Measurements from ENCODE around the gene CCNA2.

The CCNA2 gene

DNA sequence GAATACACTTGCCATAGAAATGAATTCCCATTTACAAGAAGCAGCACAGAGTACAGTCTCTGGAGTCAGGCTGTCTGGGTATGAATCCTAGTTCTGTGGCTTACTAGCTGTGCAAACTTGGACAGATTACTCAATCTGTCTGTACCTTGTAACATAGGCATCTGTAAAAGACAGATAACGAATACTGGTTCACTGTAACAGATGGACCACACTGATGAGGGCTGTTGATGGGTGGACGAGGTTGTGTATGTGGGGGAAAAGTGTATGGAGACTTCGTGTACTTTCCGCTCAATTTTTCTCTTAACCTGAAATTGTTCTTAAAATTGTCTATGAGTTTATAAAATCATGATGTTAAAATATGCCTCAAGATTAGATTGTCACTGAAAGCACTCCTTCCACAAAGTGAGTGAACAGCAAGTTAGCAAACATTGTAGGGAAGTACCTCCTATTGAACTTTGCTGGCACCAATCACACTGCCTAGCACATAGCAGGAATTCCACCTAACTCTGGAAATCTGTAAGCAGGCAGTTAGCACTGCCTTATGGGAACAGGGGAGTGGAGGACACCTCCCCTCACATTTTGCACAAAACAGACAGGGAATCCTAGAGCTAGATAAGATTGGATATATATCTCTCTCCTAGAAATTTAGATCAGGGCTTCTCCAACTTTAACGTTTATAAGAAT lies 29.0 kb downstream of the CCNA2 start:
- H3K27me3 ChIP-seq (ENCODE audit: control insufficient read depth, insufficient read depth, low read length), result no peaks in the 10 kb centered on the region

GRCh38 chr4:121792966-121793365 lies 30.7 kb downstream of the CCNA2 start:
- no peak overlapping the region for H3K27ac ChIP-seq
- H3K9me3 ChIP-seq (ENCODE audit: control insufficient read depth, low read length), result no peaks in the 10 kb centered on the region
- H3K4me1 ChIP-seq, result no peaks in the 10 kb centered on the region
- no peaks in the 10 kb centered on the region for H3K79me2 ChIP-seq
- no peak overlapping the region for H3K9ac ChIP-seq
- H3K27me3 ChIP-seq (ENCODE audit: control insufficient read depth, insufficient read depth, low read length), result no peaks in the 10 kb centered on the region
- H2AFZ ChIP-seq, result no peak overlapping the region
- no peak for TF ChIP-seq CTCF (IDR thresholded peaks at IDR 0.05)
- H3K36me3 ChIP-seq (ENCODE audit: control insufficient read depth, insufficient read depth, low read length), result no peaks in the 10 kb centered on the region
- no peak overlapping the region for H3K4me2 ChIP-seq (ENCODE audit: low read length)
- no peak overlapping the region for H3K4me3 ChIP-seq (ENCODE audit: low read depth, low read length)

More for the DNA sequence above, 29.0 kb downstream of the CCNA2 start:
- Histone ChIP-seq H3K4me3 (ENCODE audit: low read depth, low read length) (no peak overlapping the region), H3K27ac (no peak overlapping the region), H3K9me3 (ENCODE audit: control insufficient read depth, low read length) (no peaks in the 10 kb centered on the region), H2AFZ (no peak overlapping the region), H3K4me2 (ENCODE audit: low read length) (no peak overlapping the region), H3K79me2 (no peaks in the 10 kb centered on the region), H3K4me1 (no peaks in the 10 kb centered on the region), H3K36me3 (ENCODE audit: control insufficient read depth, insufficient read depth, low read length) (no peaks in the 10 kb centered on the region), H3K9ac (no peak overlapping the region)
- no peak for TF ChIP-seq CTCF (IDR thresholded peaks at IDR 0.05)

DNA sequence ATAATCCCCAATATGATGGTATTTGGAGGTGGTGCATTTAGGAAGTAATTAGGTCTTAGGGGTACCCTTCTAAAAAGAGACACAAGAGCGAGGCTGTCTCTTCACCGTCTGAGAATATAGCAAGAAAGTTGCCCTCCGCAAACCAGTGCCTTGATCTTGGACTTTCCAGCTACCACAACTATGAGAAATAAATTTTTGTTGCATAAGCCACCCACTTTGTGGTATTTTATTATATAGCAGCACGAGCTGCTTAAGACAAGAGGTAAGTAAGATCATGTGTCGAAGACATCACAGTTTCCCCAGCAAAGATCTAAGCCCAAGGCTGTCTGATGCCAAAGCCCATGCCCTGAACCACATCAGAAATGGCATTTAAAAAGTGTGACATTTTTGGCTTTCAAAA lies 32.2 kb downstream of the CCNA2 start:
- no peaks in the 10 kb centered on the region for H3K27me3 ChIP-seq (ENCODE audit: control insufficient read depth, insufficient read depth, low read length)
- H3K4me2 ChIP-seq (ENCODE audit: low read length), result no peak overlapping the region
- TF ChIP-seq CTCF (IDR thresholded peaks at IDR 0.05), result no peak
- H3K4me1 ChIP-seq, result no peaks in the 10 kb centered on the region
- no peaks in the 10 kb centered on the region for H3K9me3 ChIP-seq (ENCODE audit: control insufficient read depth, low read length)
- no peaks in the 10 kb centered on the region for H3K79me2 ChIP-seq
- no peak overlapping the region for H3K9ac ChIP-seq
- H2AFZ ChIP-seq, result no peak overlapping the region
- H3K36me3 ChIP-seq (ENCODE audit: control insufficient read depth, insufficient read depth, low read length), result no peaks in the 10 kb centered on the region
- H3K4me3 ChIP-seq (ENCODE audit: low read depth, low read length), result no peak overlapping the region
- no peak overlapping the region for H3K27ac ChIP-seq

DNA sequence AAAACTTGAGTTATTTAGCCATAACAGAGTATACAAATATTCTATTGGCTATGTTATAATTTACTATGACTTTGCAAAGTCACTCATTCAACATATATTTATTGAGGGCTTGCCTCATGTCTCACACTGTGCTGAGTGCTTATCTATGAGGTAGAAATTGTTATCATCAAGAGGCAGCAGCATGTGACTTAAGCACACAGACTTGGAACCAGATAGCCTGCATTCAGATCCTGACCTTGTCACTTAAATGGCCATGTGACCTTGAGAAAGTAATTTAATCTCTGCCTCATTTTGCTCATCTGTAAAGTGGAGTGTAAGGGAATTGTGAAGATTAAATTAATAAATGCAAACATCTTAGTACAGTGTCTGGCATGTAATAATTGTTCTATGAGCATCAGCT lies 32.7 kb downstream of the CCNA2 start:
- H3K4me1 ChIP-seq, result no peaks in the 10 kb centered on the region
- TF ChIP-seq CTCF (IDR thresholded peaks at IDR 0.05), result no peak
- no peak overlapping the region for H3K4me2 ChIP-seq (ENCODE audit: low read length)
- peak overlapping the region; percentile 54 for H2AFZ ChIP-seq
- no peaks in the 10 kb centered on the region for H3K79me2 ChIP-seq
- H3K36me3 ChIP-seq (ENCODE audit: control insufficient read depth, insufficient read depth, low read length), result no peaks in the 10 kb centered on the region
- no peak overlapping the region for H3K9ac ChIP-seq
- H3K27ac ChIP-seq, result peak overlapping the region; percentile 62
- H3K4me3 ChIP-seq (ENCODE audit: low read depth, low read length), result no peak overlapping the region
- no peaks in the 10 kb centered on the region for H3K27me3 ChIP-seq (ENCODE audit: control insufficient read depth, insufficient read depth, low read length)
- H3K9me3 ChIP-seq (ENCODE audit: control insufficient read depth, low read length), result no peaks in the 10 kb centered on the region

Measured in parathyroid adenoma (tissue), 2 donors.